IMR-90 (cell line): ENCODE measurements around the gene SAMD5. TPM values are rescaled to one million over a fixed set of nuclear protein-coding genes. Genes with fewer than 3 reads are reported as not detected.

Experiments
- ATAC-seq: fragments of 200-7000 bp; cut with Tn5 transposase; 2 replicates; pipeline ENCODE4 v1.9.1; 2020; ENCODE audit warnings: low read depth, mild to moderate bottlenecking, moderate library complexity
- BruUV-seq: library from RNA; stranded (reverse); fragments of 400-500 nt; replicated peaks from 2 replicates; lab custom pipeline; 2021; lab: Mats Ljungman, UMichigan
- CTCF ChIA-PET: fragments of 300-600 bp; formaldehyde crosslinking; extraction: SDS; loops from one replicate; lab custom pipeline; 2021; ENCODE audit warnings: antibody characterized with exemption; lab: Yijun Ruan, JAX
- POLR2A ChIA-PET: fragments of 300-600 bp; sonication (Branson Sonifier 250); formaldehyde crosslinking; loops from one replicate; lab custom pipeline; 2022; ENCODE audit warnings: antibody characterized with exemption; ENCODE audit not compliant: unreplicated experiment; lab: Charles Lee
- DNase-seq: peaks from one replicate; pipeline ENCODE4 v3.0.0; 2013
- H2AFZ ChIP-seq: replicated peaks from 2 replicates; pipeline ENCODE3; 2013; ENCODE audit warnings: low read length, mild to moderate bottlenecking; ENCODE audit not compliant: poor library complexity
- H2AK5ac ChIP-seq: 2 replicates; pipeline ENCODE4 v1.6.1; 2013; ENCODE audit warnings: low read depth, low read length, inconsistent platforms
- H2AK9ac ChIP-seq: replicated peaks from 2 replicates; pipeline ENCODE3; 2013; ENCODE audit warnings: mild to moderate bottlenecking, low read depth, low read length, moderate library complexity; ENCODE audit not compliant: poor library complexity
- H2BK120ac ChIP-seq: 2 replicates; pipeline ENCODE4 v1.6.1; 2013; ENCODE audit warnings: low read depth, low read length, inconsistent platforms
- H2BK15ac ChIP-seq: 3 replicates; pipeline ENCODE4 v1.6.1; 2013; ENCODE audit warnings: low read depth, low read length, inconsistent platforms
- H2BK20ac ChIP-seq: 2 replicates; pipeline ENCODE4 v1.6.1; 2013; ENCODE audit warnings: low read depth, mild to moderate bottlenecking, inconsistent platforms, low read length, moderate library complexity
- H2BK5ac ChIP-seq: 2 replicates; pipeline ENCODE4 v1.6.1; 2013; ENCODE audit warnings: mild to moderate bottlenecking, low read depth, low read length, inconsistent platforms; ENCODE audit not compliant: poor library complexity, severe bottlenecking
- H3K14ac ChIP-seq: replicated peaks from 2 replicates; pipeline ENCODE4 v1.6.1; 2013; ENCODE audit warnings: low read depth, low read length, inconsistent platforms
- H3K18ac ChIP-seq: 2 replicates; pipeline ENCODE4 v1.6.1; 2013; ENCODE audit warnings: low read depth, low read length, control low read depth
- H3K23ac ChIP-seq: 2 replicates; pipeline ENCODE4 v1.6.1; 2013; ENCODE audit warnings: low read depth, low read length, inconsistent platforms
- H3K27ac ChIP-seq: 2 replicates; pipeline ENCODE4 v1.5.1; 2013; ENCODE audit warnings: mild to moderate bottlenecking, control low read depth, low read length; ENCODE audit not compliant: insufficient read depth
- H3K27me3 ChIP-seq: 2 replicates; pipeline ENCODE4 v1.6.1; 2013; ENCODE audit warnings: low read length; ENCODE audit not compliant: control insufficient read depth, insufficient read depth
- H3K36me3 ChIP-seq: 2 replicates; pipeline ENCODE4 v1.6.1; 2013; ENCODE audit warnings: low read length, mixed read lengths; ENCODE audit not compliant: control insufficient read depth, insufficient read depth
- H3K4ac ChIP-seq: 2 replicates; pipeline ENCODE4 v1.6.1; 2013; ENCODE audit warnings: low read depth, low read length, inconsistent platforms
- H3K4me1 ChIP-seq: 2 replicates; pipeline ENCODE4 v1.6.1; 2013; ENCODE audit warnings: low read length, mixed read lengths; ENCODE audit not compliant: control insufficient read depth, insufficient read depth
- H3K4me2 ChIP-seq: 2 replicates; pipeline ENCODE4 v1.6.1; 2013; ENCODE audit warnings: low read depth, mild to moderate bottlenecking, control low read depth, low read length, moderate library complexity
- H3K4me3 ChIP-seq: 2 replicates; pipeline ENCODE4 v1.5.1; 2013; ENCODE audit warnings: low read depth, mild to moderate bottlenecking, control low read depth, low read length, moderate library complexity; ENCODE audit not compliant: insufficient read depth
- H3K56ac ChIP-seq: 2 replicates; pipeline ENCODE4 v1.6.1; 2013; ENCODE audit warnings: low read length, inconsistent platforms; ENCODE audit not compliant: insufficient read depth; ENCODE audit errors: extremely low read depth
- H3K79me1 ChIP-seq, 2 experiments: 2 replicates each; pipeline ENCODE4 v1.6.1; 2013; ENCODE audit warnings: low read length in 2 of 2, inconsistent platforms in 1 of 2, low read depth in 1 of 2
- H3K9ac ChIP-seq: 2 replicates; pipeline ENCODE4 v1.6.1; 2013; ENCODE audit warnings: low read depth, low read length, control low read depth
- H3K9me1 ChIP-seq: 2 replicates; pipeline ENCODE4 v1.6.1; 2013; ENCODE audit warnings: low read length, inconsistent platforms; ENCODE audit not compliant: insufficient read depth
- H3K9me3 ChIP-seq: 2 replicates; pipeline ENCODE4 v1.6.1; 2013; ENCODE audit warnings: low read length; ENCODE audit not compliant: control insufficient read depth, insufficient read depth
- H4K20me1 ChIP-seq: 2 replicates; pipeline ENCODE4 v1.6.1; 2013; ENCODE audit warnings: low read length, inconsistent platforms; ENCODE audit not compliant: insufficient read depth
- H4K5ac ChIP-seq: 2 replicates; pipeline ENCODE4 v1.6.1; 2013; ENCODE audit warnings: mild to moderate bottlenecking, low read depth, low read length, control low read depth
- H4K8ac ChIP-seq, 2 experiments: 2 replicates each; pipeline ENCODE4 v1.6.1; 2013; ENCODE audit warnings: low read depth in 2 of 2, low read length in 2 of 2, control low read depth in 1 of 2, inconsistent platforms in 1 of 2
- H4K91ac ChIP-seq: 2 replicates; pipeline ENCODE4 v1.6.1; 2013; ENCODE audit warnings: low read depth, low read length, inconsistent platforms; ENCODE audit not compliant: insufficient read depth
- BHLHE40 ChIP-seq: fragments of 150-350 bp; IDR thresholded peaks from 2 replicates; pipeline ENCODE4 v1.6.1; 2016; ENCODE audit warnings: mild to moderate bottlenecking, low read depth, low read length
- CEBPB ChIP-seq: IDR thresholded peaks from 2 replicates; pipeline ENCODE4 v1.6.1; 2012; ENCODE audit warnings: low read depth, low read length, improper control_type of control experiment
- CHD1 ChIP-seq: IDR thresholded peaks from 2 replicates; pipeline ENCODE4 v1.6.1; 2012; ENCODE audit warnings: low read depth, low read length, improper control_type of control experiment
- ELK1 ChIP-seq: fragments of 150-350 bp; IDR thresholded peaks from 2 replicates; pipeline ENCODE4 v1.6.1; 2016; ENCODE audit warnings: low read depth, mild to moderate bottlenecking, low read length, moderate library complexity, borderline replicate concordance
- FOS ChIP-seq: fragments of 150-350 bp; IDR thresholded peaks from 2 replicates; pipeline ENCODE4 v1.6.1; 2016; ENCODE audit warnings: low read depth, low read length
- MAFK ChIP-seq: IDR thresholded peaks from 2 replicates; pipeline ENCODE4 v1.6.1; 2012; ENCODE audit warnings: low read depth, low read length, improper control_type of control experiment
- MAZ ChIP-seq: IDR thresholded peaks from 2 replicates; pipeline ENCODE4 v1.6.1; 2012; ENCODE audit warnings: low read depth, mild to moderate bottlenecking, low read length, improper control_type of control experiment, moderate library complexity, borderline replicate concordance
- MXI1 ChIP-seq: IDR thresholded peaks from 2 replicates; pipeline ENCODE4 v1.6.1; 2012; ENCODE audit warnings: low read depth, mild to moderate bottlenecking, low read length, moderate library complexity, borderline replicate concordance
- NFE2L2 ChIP-seq: fragments of 150-350 bp; IDR thresholded peaks from 2 replicates; pipeline ENCODE4 v1.6.1; 2016; ENCODE audit warnings: low read depth, mild to moderate bottlenecking, low read length
- POLR2A ChIP-seq: IDR thresholded peaks from 2 replicates; pipeline ENCODE4 v1.6.1; 2012; ENCODE audit warnings: mild to moderate bottlenecking, low read depth, low read length
- RAD21 ChIP-seq: IDR thresholded peaks from 2 replicates; pipeline ENCODE4 v1.6.1; 2012; ENCODE audit warnings: low read length, improper control_type of control experiment
- RCOR1 ChIP-seq: IDR thresholded peaks from 2 replicates; pipeline ENCODE4 v1.6.1; 2012; ENCODE audit warnings: mild to moderate bottlenecking, low read length, improper control_type of control experiment; ENCODE audit not compliant: insufficient replicate concordance
- RFX5 ChIP-seq: IDR thresholded peaks from 2 replicates; pipeline ENCODE4 v1.8.0; 2012; ENCODE audit warnings: low read depth, mild to moderate bottlenecking, low read length, moderate library complexity
- SMC3 ChIP-seq: fragments of 150-350 bp; IDR thresholded peaks from 2 replicates; pipeline ENCODE4 v1.6.1; 2016; ENCODE audit warnings: low read depth, mild to moderate bottlenecking, antibody characterized with exemption, low read length, moderate library complexity
- WGBS, 2 experiments: methylation state at CpG; one replicate each; pipeline versions ENCODE4 v1.1.5 to v1.1.7; 2013; ENCODE audit warnings: missing lambda C conversion rate in 2 of 2; ENCODE audit not compliant: insufficient read length in 1 of 2; ENCODE audit errors: extremely low coverage in 2 of 2; 5-methylcytosine and 5-hydroxymethylcytosine counted together
- dilution Hi-C: fragments of 300-500 bp; cut with HindIII; formaldehyde crosslinking; loops from one replicate; pipeline ENCODE4 v1.14.3; 2018; ENCODE audit warnings: low sequenced_read_pairs; ENCODE audit not compliant: unreplicated experiment
- in situ Hi-C: fragments of 300-500 bp; cut with MboI; formaldehyde crosslinking; loops from 3 replicates; pipeline ENCODE4 v1.14.3; 2019; ENCODE audit warnings: low sequenced_read_pairs, inconsistent platforms, mixed read lengths
- intact Hi-C: fragments of 100-400 bp; cut with micrococcal nuclease; formaldehyde crosslinking; loops from 2 replicates; pipeline ENCODE4 v1.10.0; 2022
- polyA plus RNA-seq, 3 experiments: library from polyadenylated mRNA; depleted of rRNA; stranded (reverse); fragments of >200 nt; gene quantifications; 2 replicates each; pipeline ENCODE4 v1.2.3, GENCODE V29; 2012; ENCODE audit warnings: low replicate concordance in 1 of 3
- total RNA-seq: library from RNA; depleted of rRNA; stranded (reverse); fragments of >200 nt; gene quantifications from 2 replicates; pipeline ENCODE4 v1.2.3, GENCODE V29; 2012
- TF ChIP-seq, protein P1 (sequence below): fragments of 150-350 bp; IDR thresholded peaks from 2 replicates; pipeline ENCODE4 v1.6.1; 2017; ENCODE audit warnings: mild to moderate bottlenecking, antibody characterized with exemption, low read length, low read depth

The SAMD5 gene
- total and polyA plus RNA-seq, 2 of the 4 experiments (the other 2 are of a cell fraction) = 1.0 to 1.6 TPM

- Histone ChIP-seq H3K14ac (no peak overlapping the region), H2BK120ac (no peak overlapping the region), H2BK20ac (no peak overlapping the region), H4K8ac (no peak overlapping the region), H3K4me3 (no peak overlapping the region), H2BK5ac (no peak overlapping the region), H2AK5ac (no peak overlapping the region), H3K18ac (no peak overlapping the region; the same call in 1 of the 2 replicates), H2BK15ac (no peak overlapping the region), H3K9me1 (no peaks in the 10 kb centered on the region), H3K23ac (no peak overlapping the region), H4K5ac (no peak overlapping the region; the same call in 1 of the 2 replicates), H4K91ac (no peak overlapping the region), H4K20me1 (no peaks in the 10 kb centered on the region), H3K36me3 (no peaks in the 10 kb centered on the region), H3K9ac (no peak overlapping the region), H3K79me1 (no peaks in the 10 kb centered on the region), H3K27ac (no peak overlapping the region), H2AFZ (peak overlapping the region; percentile 60), H3K4me1 (peaks cover 2% of the 10 kb centered on the region; the same call in 1 of the 2 replicates), H3K56ac (no peak overlapping the region), H3K9me3 (peaks cover 3% of the 10 kb centered on the region), H3K27me3 (no peaks in the 10 kb centered on the region), H2AK9ac (no peak overlapping the region), H3K4ac (no peak overlapping the region), H3K4me2 (0 out of 2 replicates have a peak overlapping the region, but pooled peaks have one; percentile 49)
- ATAC-seq (peak; percentile 62), DNase-seq (peak; percentile 5)
- intact Hi-C loops = no loop called here
- ChIA-PET POLR2A (no interaction called here), CTCF (no interaction called here)
- BruUV-seq = no TSS peak
- dilution Hi-C loops = no loop called here
- in situ Hi-C loops = no loop called here
- no peak for TF ChIP-seq RAD21
- no peak for TF ChIP-seq CEBPB
- no peak for TF ChIP-seq NFE2L2
- TF ChIP-seq MXI1 = no peak
- TF ChIP-seq CHD1 = no peak
- no peak for TF ChIP-seq POLR2A
- TF ChIP-seq RFX5 = no peak
- no peak for TF ChIP-seq FOS
- TF ChIP-seq, protein P1, sequence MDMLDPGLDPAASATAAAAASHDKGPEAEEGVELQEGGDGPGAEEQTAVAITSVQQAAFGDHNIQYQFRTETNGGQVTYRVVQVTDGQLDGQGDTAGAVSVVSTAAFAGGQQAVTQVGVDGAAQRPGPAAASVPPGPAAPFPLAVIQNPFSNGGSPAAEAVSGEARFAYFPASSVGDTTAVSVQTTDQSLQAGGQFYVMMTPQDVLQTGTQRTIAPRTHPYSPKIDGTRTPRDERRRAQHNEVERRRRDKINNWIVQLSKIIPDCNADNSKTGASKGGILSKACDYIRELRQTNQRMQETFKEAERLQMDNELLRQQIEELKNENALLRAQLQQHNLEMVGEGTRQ = no peak
- no peak for TF ChIP-seq ELK1
- no peak for TF ChIP-seq RCOR1
- TF ChIP-seq SMC3 = no peak
- no peak for TF ChIP-seq MAZ
- no peak for TF ChIP-seq MAFK
- TF ChIP-seq BHLHE40 = no peak
- WGBS, 2 experiments = 0% methylated on average over 1 of the region's 7 CpGs; no CpG with 5 or more reads in 1 of the 2 experiments
Observed at GRCh38 chr6:147559006-147559405, 50.5 kb downstream of the SAMD5 start.
